Measurements from ENCODE around the gene MRGPRF. TPM values are rescaled to one million over a fixed set of nuclear protein-coding genes. Genes with fewer than 3 reads are reported as not detected.
A peak's percentile ranks its signal among the peaks of the same experiment; 100 is the strongest.
"Not testable (repeated sequence)": the region's sequence is repeated elsewhere in the genome, so short reads cannot be mapped to it uniquely, and the experiment has no call there.

MRGPRF gene
- total and polyA plus RNA-seq, 5 donors from 2014 or later = not detected

DNA sequence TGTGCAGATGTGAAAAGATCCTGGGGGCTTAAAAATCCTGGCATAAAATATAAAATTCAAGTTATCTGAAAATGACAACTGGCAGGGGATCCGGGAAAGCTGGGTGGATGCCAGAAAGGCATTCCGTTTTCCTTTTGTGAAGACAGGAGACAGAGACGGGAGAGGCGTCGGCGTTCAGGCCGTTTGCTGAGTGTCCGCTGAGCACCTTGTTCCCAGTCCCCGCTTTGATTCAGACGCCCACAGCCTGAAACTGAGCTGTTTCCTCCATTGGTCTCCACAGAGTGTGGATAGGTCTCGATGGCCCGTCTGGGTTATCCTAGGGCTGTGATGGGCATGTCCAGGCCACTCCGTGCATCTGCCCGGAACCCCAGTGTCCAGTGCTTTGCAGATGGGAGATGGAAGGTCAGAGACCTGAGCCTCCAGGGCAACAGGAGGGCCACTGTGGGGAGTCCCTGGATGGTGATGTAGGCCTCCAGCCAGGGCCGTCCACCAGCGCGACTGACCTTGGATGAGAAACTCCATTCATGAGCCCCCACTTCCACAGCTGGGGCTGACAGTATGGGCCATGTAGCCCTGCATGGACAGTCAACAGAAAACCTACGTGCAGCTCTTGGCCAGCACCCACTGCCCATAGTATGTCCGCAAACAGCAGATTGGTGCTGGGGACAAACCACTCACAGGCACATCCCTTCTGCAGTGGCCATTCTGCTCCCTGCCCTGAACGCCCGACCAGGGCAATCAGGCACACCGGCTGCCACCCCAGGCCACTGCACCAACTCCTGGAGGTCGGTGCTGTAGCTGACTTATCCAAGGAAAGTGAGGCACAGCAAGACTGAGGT, 11.6 kb downstream of the MRGPRF start:
- H3K36me3 ChIP-seq (ENCODE audit: control insufficient read depth, insufficient read depth, low read length) = no peaks in the 10 kb centered on the region
- no peak overlapping the region for H3K4me3 ChIP-seq (ENCODE audit: low read depth, low read length)
- Mint-ChIP-seq H3K27ac (no peak overlapping the region), H3K27me3 (peaks cover 9% of the 10 kb centered on the region), H3K9me3 (no peaks in the 10 kb centered on the region), H3K4me3 (no peak overlapping the region), H3K4me1 (peaks cover 0 to 4% (median 0%) of the 10 kb centered on the region in 4 donors), H3K36me3 (no peaks in the 10 kb centered on the region)
- no peak overlapping the region for H3K27ac ChIP-seq (ENCODE audit: insufficient read depth, low read length, poor library complexity, severe bottlenecking)
- ATAC-seq (ENCODE audit: low read depth in 2 of 2) = no peak
- H3K4me1 ChIP-seq (ENCODE audit: control insufficient read depth, insufficient read depth, low read length, poor library complexity, severe bottlenecking) = no peaks in the 10 kb centered on the region
- no peak for DNase-seq
- no peaks in the 10 kb centered on the region for H3K9me3 ChIP-seq (ENCODE audit: control insufficient read depth in 2 of 2, low read length in 2 of 2)
- H3K27me3 ChIP-seq (ENCODE audit: control insufficient read depth, insufficient read depth, low read length) = no peaks in the 10 kb centered on the region

DNA sequence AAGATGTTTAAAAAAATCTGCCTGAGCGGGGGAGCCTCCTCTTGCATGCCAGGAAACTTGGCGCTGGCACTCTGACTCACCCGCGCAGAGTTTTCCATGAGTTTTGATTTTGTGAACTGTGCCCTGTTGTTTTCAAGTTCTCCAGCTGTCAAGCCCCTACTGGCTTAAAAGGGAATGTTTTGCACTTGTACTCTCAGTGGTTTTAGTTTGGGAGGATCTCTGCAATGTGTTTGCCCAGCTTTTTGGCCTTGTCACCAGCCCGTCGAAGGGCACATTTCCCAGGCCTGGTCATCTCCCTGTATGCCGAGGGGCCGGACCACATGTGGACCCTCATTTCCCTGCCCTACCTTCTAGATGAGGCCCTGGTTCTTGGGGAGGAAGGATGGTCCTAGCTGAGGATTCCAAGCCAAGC, 12.2 kb downstream of the MRGPRF start:
- Mint-ChIP-seq H3K9me3 (no peaks in the 10 kb centered on the region), H3K36me3 (no peaks in the 10 kb centered on the region), H3K27me3 (peaks cover 7% of the 10 kb centered on the region), H3K4me3 (no peak overlapping the region), H3K4me1 (peaks cover 0 to 4% (median 0%) of the 10 kb centered on the region in 4 donors), H3K27ac (no peak overlapping the region)
- Histone ChIP-seq H3K9me3 (ENCODE audit: control insufficient read depth in 2 of 2, low read length in 2 of 2) (no peaks in the 10 kb centered on the region), H3K27ac (ENCODE audit: insufficient read depth, low read length, poor library complexity, severe bottlenecking) (no peak overlapping the region), H3K36me3 (ENCODE audit: control insufficient read depth, insufficient read depth, low read length) (no peaks in the 10 kb centered on the region), H3K4me1 (ENCODE audit: control insufficient read depth, insufficient read depth, low read length, poor library complexity, severe bottlenecking) (no peaks in the 10 kb centered on the region), H3K27me3 (ENCODE audit: control insufficient read depth, insufficient read depth, low read length) (no peaks in the 10 kb centered on the region), H3K4me3 (ENCODE audit: low read depth, low read length) (no peak overlapping the region)
- no peak for DNase-seq
- no peak for ATAC-seq (ENCODE audit: low read depth in 2 of 2)

DNA sequence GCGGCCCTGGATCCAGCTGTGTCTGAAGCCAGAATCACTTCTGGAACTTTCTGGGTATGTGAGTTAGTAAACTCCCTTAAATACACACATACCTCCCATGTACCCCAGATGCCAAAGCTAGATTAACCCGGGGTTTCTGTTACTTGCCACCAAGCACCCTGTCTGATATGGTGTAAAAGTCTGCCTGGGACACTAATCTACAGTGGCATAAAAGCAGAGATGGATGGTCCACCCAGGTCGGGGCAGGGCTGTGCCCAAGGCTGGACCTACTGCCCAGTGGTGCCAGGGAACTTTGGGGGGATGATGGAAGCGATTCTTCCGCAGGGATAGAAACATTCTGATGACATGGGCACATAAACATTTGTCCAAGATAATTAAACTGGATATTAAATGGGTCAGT, 12.7 kb downstream of the MRGPRF start:
- no peaks in the 10 kb centered on the region for H3K27me3 ChIP-seq (ENCODE audit: control insufficient read depth, insufficient read depth, low read length)
- ATAC-seq (ENCODE audit: low read depth in 2 of 2) (no peak), DNase-seq (no peak)
- H3K9me3 ChIP-seq (ENCODE audit: control insufficient read depth in 2 of 2, low read length in 2 of 2) = no peaks in the 10 kb centered on the region
- no peaks in the 10 kb centered on the region for H3K36me3 Mint-ChIP-seq
- H3K4me3 Mint-ChIP-seq = no peak overlapping the region
- H3K4me1 ChIP-seq (ENCODE audit: control insufficient read depth, insufficient read depth, low read length, poor library complexity, severe bottlenecking) = no peaks in the 10 kb centered on the region
- H3K4me1 Mint-ChIP-seq = peaks cover 0 to 4% (median 0%) of the 10 kb centered on the region in 4 donors
- no peaks in the 10 kb centered on the region for H3K9me3 Mint-ChIP-seq
- H3K27ac Mint-ChIP-seq = no peak overlapping the region
- no peaks in the 10 kb centered on the region for H3K36me3 ChIP-seq (ENCODE audit: control insufficient read depth, insufficient read depth, low read length)
- peaks cover 4% of the 10 kb centered on the region for H3K27me3 Mint-ChIP-seq
- no peak overlapping the region for H3K27ac ChIP-seq (ENCODE audit: insufficient read depth, low read length, poor library complexity, severe bottlenecking)
- H3K4me3 ChIP-seq (ENCODE audit: low read depth, low read length) = no peak overlapping the region

DNA sequence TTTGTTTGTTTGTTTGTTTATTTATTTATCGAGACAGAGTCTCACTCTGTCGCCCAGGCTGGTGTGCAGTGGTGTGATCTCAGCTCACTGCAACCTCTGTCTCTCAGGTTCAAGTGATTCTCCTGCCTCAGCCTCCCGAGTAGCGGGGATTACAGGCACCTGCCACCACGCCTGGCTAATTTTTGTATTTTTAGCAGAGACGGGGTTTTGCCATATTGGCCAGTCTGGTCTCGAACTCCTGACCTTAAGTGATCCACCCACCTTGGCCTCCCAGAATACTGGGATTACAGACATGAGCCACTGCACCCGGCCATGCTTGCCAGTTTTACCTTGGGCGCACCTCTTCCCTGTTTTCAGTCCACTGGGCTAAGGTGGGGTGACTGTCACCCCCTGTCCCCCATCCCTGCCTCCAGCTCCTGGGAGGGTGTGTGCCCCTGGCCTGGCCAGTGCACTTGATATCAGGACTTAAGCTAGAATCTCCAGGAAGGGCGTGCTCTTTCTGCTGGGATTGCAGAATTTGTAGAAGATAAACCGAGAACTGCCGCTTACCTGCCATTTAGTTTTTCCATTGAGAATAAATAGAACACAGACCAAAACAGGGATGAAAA, 13.2 kb downstream of the MRGPRF start:
- H3K9me3 Mint-ChIP-seq; H3K36me3 ChIP-seq (ENCODE audit: control insufficient read depth, insufficient read depth, low read length); H3K36me3 Mint-ChIP-seq; ATAC-seq (ENCODE audit: low read depth in 2 of 2); H3K4me1 Mint-ChIP-seq; H3K27me3 ChIP-seq (ENCODE audit: control insufficient read depth, insufficient read depth, low read length); H3K27ac ChIP-seq (ENCODE audit: insufficient read depth, low read length, poor library complexity, severe bottlenecking); H3K27ac Mint-ChIP-seq; H3K4me3 ChIP-seq (ENCODE audit: low read depth, low read length); H3K27me3 Mint-ChIP-seq; H3K9me3 ChIP-seq (ENCODE audit: control insufficient read depth in 2 of 2, low read length in 2 of 2); DNase-seq; H3K4me1 ChIP-seq (ENCODE audit: control insufficient read depth, insufficient read depth, low read length, poor library complexity, severe bottlenecking); H3K4me3 Mint-ChIP-seq: not testable (repeated sequence)

DNA sequence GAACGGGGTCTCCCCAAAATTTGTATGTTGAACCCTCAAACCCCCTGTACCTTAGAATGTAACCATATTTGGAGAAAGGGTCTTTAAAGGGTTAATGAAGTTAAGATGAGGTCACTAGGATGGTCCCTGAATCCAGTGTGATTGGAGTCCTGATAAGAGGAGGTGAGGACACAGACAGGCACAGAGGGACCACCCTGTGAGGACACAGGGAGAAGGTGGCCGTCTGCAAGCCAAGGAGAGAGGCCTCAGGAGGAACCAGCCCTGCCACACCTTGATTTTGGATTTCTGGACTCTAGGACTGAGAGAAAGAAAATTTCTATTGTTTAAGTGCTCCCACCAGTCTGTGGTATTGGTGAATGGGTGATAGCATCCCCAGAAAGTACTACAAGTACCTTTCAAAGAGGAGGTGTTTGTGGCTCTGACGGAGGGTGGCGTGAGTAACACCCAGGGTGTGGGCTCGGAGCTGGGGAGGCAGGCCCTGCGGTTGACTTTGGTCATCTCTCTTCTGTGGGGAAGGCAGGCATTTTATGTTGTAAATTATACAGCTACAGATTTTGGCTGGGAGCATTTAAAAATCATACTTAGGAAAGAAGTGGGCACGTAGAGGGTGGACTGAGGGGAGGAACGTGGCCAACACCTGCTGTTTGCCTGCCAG, 13.8 kb downstream of the MRGPRF start:
- Mint-ChIP-seq H3K27me3 (peaks cover 9% of the 10 kb centered on the region), H3K36me3 (no peaks in the 10 kb centered on the region), H3K27ac (no peak overlapping the region), H3K4me3 (peak overlapping the region in 1 of 4 donors; percentile 47), H3K9me3 (no peaks in the 10 kb centered on the region), H3K4me1 (peaks cover 0 to 2% (median 0%) of the 10 kb centered on the region in 4 donors)
- Histone ChIP-seq H3K9me3 (ENCODE audit: control insufficient read depth in 2 of 2, low read length in 2 of 2) (no peaks in the 10 kb centered on the region), H3K4me3 (ENCODE audit: low read depth, low read length) (no peak overlapping the region), H3K27ac (ENCODE audit: insufficient read depth, low read length, poor library complexity, severe bottlenecking) (no peak overlapping the region), H3K36me3 (ENCODE audit: control insufficient read depth, insufficient read depth, low read length) (no peaks in the 10 kb centered on the region), H3K4me1 (ENCODE audit: control insufficient read depth, insufficient read depth, low read length, poor library complexity, severe bottlenecking) (no peaks in the 10 kb centered on the region), H3K27me3 (ENCODE audit: control insufficient read depth, insufficient read depth, low read length) (no peaks in the 10 kb centered on the region)
- ATAC-seq (ENCODE audit: low read depth in 2 of 2) (no peak), DNase-seq (no peak)

DNA sequence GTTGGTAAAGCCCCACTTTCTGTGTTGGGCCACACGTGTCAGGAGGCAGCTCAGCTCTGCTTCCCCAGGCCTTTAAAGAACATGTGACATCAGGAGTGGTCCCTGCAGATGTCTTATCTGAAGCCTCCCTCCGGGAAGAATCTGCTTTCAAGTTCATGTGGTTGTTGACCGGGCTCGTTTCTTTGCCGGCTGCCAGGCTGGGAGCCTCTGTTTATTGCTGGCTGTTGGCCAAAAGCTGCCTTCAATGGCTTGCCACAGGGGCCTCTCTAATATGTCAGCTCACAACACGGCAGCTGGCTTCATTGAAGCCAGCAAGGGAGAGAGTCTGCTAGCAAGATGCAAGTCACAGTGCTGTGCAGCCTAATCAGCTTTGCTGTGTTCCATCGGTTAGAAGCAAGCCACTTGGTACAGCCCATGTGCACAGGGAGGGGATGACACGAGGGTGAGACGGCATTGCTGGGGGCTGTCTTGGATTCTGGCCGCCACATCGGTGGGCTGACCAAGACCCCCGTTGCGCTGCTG, 14.6 kb downstream of the MRGPRF start:
- H3K27ac Mint-ChIP-seq = no peak overlapping the region
- Histone ChIP-seq H3K27me3 (ENCODE audit: control insufficient read depth, insufficient read depth, low read length) (no peaks in the 10 kb centered on the region), H3K27ac (ENCODE audit: insufficient read depth, low read length, poor library complexity, severe bottlenecking) (no peak overlapping the region), H3K9me3 (ENCODE audit: control insufficient read depth in 2 of 2, low read length in 2 of 2) (no peaks in the 10 kb centered on the region), H3K4me1 (ENCODE audit: control insufficient read depth, insufficient read depth, low read length, poor library complexity, severe bottlenecking) (no peaks in the 10 kb centered on the region), H3K36me3 (ENCODE audit: control insufficient read depth, insufficient read depth, low read length) (no peaks in the 10 kb centered on the region), H3K4me3 (ENCODE audit: low read depth, low read length) (no peak overlapping the region)
- ATAC-seq (ENCODE audit: low read depth in 2 of 2) (no peak), DNase-seq (no peak)
- peak overlapping the region in 1 of 4 donors; percentile 68 for H3K4me3 Mint-ChIP-seq
- H3K9me3 Mint-ChIP-seq = no peaks in the 10 kb centered on the region
- peaks cover 0 to 2% (median 0%) of the 10 kb centered on the region in 4 donors for H3K4me1 Mint-ChIP-seq
- H3K27me3 Mint-ChIP-seq = peaks cover 9% of the 10 kb centered on the region
- no peaks in the 10 kb centered on the region for H3K36me3 Mint-ChIP-seq

DNA sequence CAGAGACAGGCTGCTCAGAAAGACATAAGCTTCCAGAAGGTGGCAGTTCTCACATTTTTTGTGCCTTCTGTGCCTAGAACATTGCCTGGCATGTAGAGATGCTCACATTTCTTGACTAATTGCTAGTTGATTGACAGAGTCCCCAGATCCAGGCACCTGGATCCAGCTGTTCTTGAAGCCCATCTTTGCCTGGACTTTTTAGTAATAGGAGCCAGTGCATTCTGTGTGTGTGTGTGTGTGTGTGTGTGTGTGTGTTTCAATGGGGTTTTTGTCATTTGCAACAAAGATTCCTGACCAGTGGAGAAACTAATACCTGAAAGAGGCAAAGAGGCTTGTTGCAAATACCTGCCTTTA, 15.1 kb downstream of the MRGPRF start:
- DNase-seq = no peak
- no peak for ATAC-seq (ENCODE audit: low read depth in 2 of 2)
- H3K9me3 Mint-ChIP-seq = no peaks in the 10 kb centered on the region
- Histone ChIP-seq H3K27ac (ENCODE audit: insufficient read depth, low read length, poor library complexity, severe bottlenecking) (no peak overlapping the region), H3K4me3 (ENCODE audit: low read depth, low read length) (no peak overlapping the region), H3K27me3 (ENCODE audit: control insufficient read depth, insufficient read depth, low read length) (no peaks in the 10 kb centered on the region), H3K4me1 (ENCODE audit: control insufficient read depth, insufficient read depth, low read length, poor library complexity, severe bottlenecking) (no peaks in the 10 kb centered on the region), H3K36me3 (ENCODE audit: control insufficient read depth, insufficient read depth, low read length) (no peaks in the 10 kb centered on the region), H3K9me3 (ENCODE audit: control insufficient read depth in 2 of 2, low read length in 2 of 2) (no peaks in the 10 kb centered on the region)
- H3K4me3 Mint-ChIP-seq = no peak overlapping the region
- no peaks in the 10 kb centered on the region for H3K36me3 Mint-ChIP-seq
- H3K4me1 Mint-ChIP-seq = peaks cover 0 to 2% (median 0%) of the 10 kb centered on the region in 4 donors
- H3K27me3 Mint-ChIP-seq = peaks cover 10% of the 10 kb centered on the region
- no peak overlapping the region for H3K27ac Mint-ChIP-seq

Measured in CD4-positive, CD25-positive, alpha-beta regulatory T cell (primary cell).